ENCODE data around the gene SYCE1L.

DNA sequence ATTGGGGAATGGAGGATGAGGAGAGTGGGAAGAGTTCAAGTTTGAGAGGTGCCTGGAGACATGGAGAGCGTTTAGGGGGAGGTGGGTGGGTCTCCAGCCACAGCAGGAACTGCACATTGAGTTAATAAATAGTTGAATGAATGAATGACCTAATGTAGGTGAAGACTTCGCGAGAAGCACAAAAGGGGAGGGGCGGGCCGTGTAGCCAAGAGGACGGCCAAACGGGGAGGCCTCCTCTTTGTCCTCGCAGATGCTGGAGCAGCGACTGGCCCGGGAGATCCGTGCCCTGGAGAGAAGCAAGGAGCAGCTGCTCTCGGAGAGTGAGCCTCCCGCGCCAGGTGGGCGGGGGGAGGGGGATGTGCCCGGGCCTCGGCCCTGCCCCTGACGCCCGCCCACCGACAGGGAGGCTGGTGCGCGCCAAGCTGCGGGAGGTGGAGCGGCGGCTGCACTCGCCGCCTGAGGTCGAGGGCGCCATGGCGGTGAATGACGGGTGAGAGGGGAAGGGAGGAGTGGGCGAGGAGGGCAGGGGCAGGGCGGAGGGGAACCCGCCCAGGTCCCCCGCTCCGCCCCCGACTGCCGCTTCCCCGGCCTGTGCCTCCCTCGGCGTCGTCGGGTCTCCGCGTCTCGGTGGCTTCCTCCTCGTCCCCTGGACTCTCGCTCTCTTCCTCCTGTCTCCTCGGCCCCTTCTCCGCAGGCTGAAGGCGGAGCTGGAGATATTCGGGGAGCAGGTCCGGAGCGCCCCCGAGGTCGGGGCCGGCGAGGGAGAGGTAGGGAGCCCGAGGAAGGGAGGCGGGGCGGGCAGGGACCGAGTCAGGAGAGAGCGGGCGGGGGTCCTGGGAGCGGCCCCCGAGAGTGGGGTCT lies 12.9 kb downstream of the SYCE1L start:
- TF ChIP-seq, protein P1, sequence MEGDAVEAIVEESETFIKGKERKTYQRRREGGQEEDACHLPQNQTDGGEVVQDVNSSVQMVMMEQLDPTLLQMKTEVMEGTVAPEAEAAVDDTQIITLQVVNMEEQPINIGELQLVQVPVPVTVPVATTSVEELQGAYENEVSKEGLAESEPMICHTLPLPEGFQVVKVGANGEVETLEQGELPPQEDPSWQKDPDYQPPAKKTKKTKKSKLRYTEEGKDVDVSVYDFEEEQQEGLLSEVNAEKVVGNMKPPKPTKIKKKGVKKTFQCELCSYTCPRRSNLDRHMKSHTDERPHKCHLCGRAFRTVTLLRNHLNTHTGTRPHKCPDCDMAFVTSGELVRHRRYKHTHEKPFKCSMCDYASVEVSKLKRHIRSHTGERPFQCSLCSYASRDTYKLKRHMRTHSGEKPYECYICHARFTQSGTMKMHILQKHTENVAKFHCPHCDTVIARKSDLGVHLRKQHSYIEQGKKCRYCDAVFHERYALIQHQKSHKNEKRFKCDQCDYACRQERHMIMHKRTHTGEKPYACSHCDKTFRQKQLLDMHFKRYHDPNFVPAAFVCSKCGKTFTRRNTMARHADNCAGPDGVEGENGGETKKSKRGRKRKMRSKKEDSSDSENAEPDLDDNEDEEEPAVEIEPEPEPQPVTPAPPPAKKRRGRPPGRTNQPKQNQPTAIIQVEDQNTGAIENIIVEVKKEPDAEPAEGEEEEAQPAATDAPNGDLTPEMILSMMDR (IDR thresholded peaks at IDR 0.05), result no peak
- TF ChIP-seq EZH2 (IDR thresholded peaks at IDR 0.05; ENCODE audit: borderline replicate concordance, insufficient read depth, low read depth, low read length, poor library complexity, severe bottlenecking), result no peak
